Neutrophil (primary cell): ENCODE results near the gene CHMP4B.

Experiments used
- H3K27ac ChIP-seq: fragments of 200-600 bp; sonication (generic); 2 replicates; pipeline ENCODE4 v1.5.1; 2016; ENCODE audit warnings: mild to moderate bottlenecking, moderate library complexity
- H3K27me3 ChIP-seq: fragments of 200-600 bp; sonication (generic); 2 replicates; pipeline ENCODE4 v1.6.0; 2016; ENCODE audit warnings: mild to moderate bottlenecking
- H3K36me3 ChIP-seq: fragments of 200-600 bp; sonication (generic); 2 replicates; pipeline ENCODE4 v1.5.1; 2017
- H3K4me1 ChIP-seq, 2 experiments: fragments of 200-600 bp in 1 of 2; sonication (generic) in 1 of 2; 1 replicate in 1 of 2; 2 replicates in 1 of 2; pipeline versions ENCODE4 v1.5.1 to v1.6.1; 2013 to 2016; ENCODE audit warnings: low read depth in 1 of 2, low read length in 1 of 2, mild to moderate bottlenecking in 1 of 2, moderate library complexity in 1 of 2; ENCODE audit not compliant: control insufficient read depth in 1 of 2, insufficient read depth in 1 of 2
- H3K4me3 ChIP-seq, 2 experiments: fragments of 200-600 bp in 1 of 2; sonication (generic) in 1 of 2; 1 replicate in 1 of 2; 2 replicates in 1 of 2; pipeline ENCODE4 v1.5.1; 2013 to 2016; ENCODE audit warnings: low read depth in 1 of 2, low read length in 1 of 2, mild to moderate bottlenecking in 1 of 2, moderate library complexity in 1 of 2
- H3K9me3 ChIP-seq: fragments of 200-600 bp; sonication (generic); 2 replicates; pipeline ENCODE4 v1.5.1; 2016
- CTCF ChIP-seq: fragments of 200-600 bp; sonication (generic); IDR thresholded peaks from 2 replicates; pipeline ENCODE4 v1.5.1; 2016; ENCODE audit warnings: antibody characterized with exemption

CHMP4B gene

GRCh38 chr20:33863440-33864323, 52.5 kb downstream of the CHMP4B start:
- H3K4me1 ChIP-seq, result peaks cover 19 to 29% of the 10 kb centered on the region in 2 experiments
- H3K9me3 ChIP-seq, result no peaks in the 10 kb centered on the region
- TF ChIP-seq CTCF, result no peak
- no peak overlapping the region for H3K27ac ChIP-seq
- no peak overlapping the region for H3K4me3 ChIP-seq
- no peaks in the 10 kb centered on the region for H3K36me3 ChIP-seq
- no peaks in the 10 kb centered on the region for H3K27me3 ChIP-seq

- Histone ChIP-seq H3K27me3 (no peaks in the 10 kb centered on the region), H3K4me3 (no peak overlapping the region), H3K27ac (no peak overlapping the region), H3K36me3 (no peaks in the 10 kb centered on the region), H3K9me3 (no peaks in the 10 kb centered on the region), H3K4me1 (peaks cover 12 to 22% of the 10 kb centered on the region in 2 experiments)
- no peak for TF ChIP-seq CTCF
These were observed 53.3 kb downstream of the CHMP4B start for GRCh38 chr20:33864324-33864963.

- Histone ChIP-seq H3K4me3 (no peak overlapping the region), H3K4me1 (peaks cover 4 to 9% of the 10 kb centered on the region in 2 experiments), H3K9me3 (no peaks in the 10 kb centered on the region), H3K36me3 (no peaks in the 10 kb centered on the region), H3K27me3 (no peaks in the 10 kb centered on the region), H3K27ac (no peak overlapping the region)
- no peak for TF ChIP-seq CTCF
These were observed 54.7 kb downstream of the CHMP4B start for GRCh38 chr20:33865761-33866370.

- Histone ChIP-seq H3K9me3 (no peaks in the 10 kb centered on the region), H3K4me1 (peaks cover 4 to 9% of the 10 kb centered on the region in 2 experiments), H3K27ac (no peak overlapping the region), H3K27me3 (no peaks in the 10 kb centered on the region), H3K36me3 (no peaks in the 10 kb centered on the region), H3K4me3 (no peak overlapping the region)
- no peak for TF ChIP-seq CTCF
These were observed 55.4 kb downstream of the CHMP4B start for GRCh38 chr20:33866398-33867100.

GRCh38 chr20:33868042-33868441, 56.9 kb downstream of the CHMP4B start:
- H3K9me3 ChIP-seq, result no peaks in the 10 kb centered on the region
- no peak for TF ChIP-seq CTCF
- H3K4me1 ChIP-seq, result peaks cover 0 to 2% of the 10 kb centered on the region in 2 experiments
- no peaks in the 10 kb centered on the region for H3K36me3 ChIP-seq
- H3K27me3 ChIP-seq, result no peaks in the 10 kb centered on the region
- no peak overlapping the region for H3K4me3 ChIP-seq
- no peak overlapping the region for H3K27ac ChIP-seq
